Stimulated activated CD4-positive, alpha-beta T cell treated with anti-CD3 and anti-CD28 coated beads, Interleukin-12 subunit alpha, Interleukin-12 subunit beta, amount 100 ng/mL, for 4 hours (primary cell): ENCODE measurements around the gene CCT3.

Experiments used
- DNase-seq: peaks from one replicate; pipeline ENCODE4 v3.0.0-alpha.2; 2020

Gene CCT3

GRCh38 chr1:156276532-156276931 lies 61.6 kb downstream of the CCT3 start:
- DNase-seq = no peak

DNA sequence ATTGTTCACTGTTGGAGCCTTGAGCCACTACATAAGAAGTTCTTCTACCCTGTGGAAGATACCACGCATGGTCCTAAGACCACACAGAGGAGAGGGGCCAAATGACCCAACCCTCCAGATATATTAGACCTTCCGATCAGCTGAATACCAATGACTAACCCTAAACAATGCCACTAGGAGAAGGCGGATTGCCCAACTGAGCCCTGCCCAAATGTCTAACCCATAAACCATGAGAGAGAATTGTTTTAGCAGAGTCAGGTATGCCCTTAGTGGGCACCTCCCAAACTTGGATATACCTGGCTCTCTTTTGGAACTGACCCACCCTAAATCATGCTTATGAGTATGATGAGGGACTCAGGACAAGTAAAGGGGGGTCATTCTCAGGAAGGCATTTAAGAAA lies 67.8 kb downstream of the CCT3 start:
- no peak for DNase-seq

- no peak for DNase-seq
Observed at GRCh38 chr1:156268336-156268735, 69.8 kb downstream of the CCT3 start.

DNA sequence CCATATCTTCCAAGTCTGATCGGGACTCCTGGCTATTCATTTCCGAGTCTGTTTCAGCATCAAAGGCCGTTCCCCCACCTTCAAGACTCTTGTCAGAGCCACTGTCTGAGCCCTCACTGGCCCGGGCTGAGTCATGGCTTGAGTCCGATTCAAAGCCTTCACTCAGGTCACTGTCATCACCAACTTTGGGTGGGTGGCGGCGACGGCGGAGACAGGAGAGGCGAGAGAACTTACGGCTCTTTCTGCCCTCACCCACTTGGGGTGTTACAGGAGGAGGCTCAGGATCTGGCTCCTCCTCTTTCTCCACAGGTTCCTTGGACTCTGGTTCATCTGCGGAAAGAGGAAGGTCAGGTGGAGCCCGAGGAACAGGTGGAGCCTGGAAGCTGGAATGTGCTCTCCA lies 72.0 kb downstream of the CCT3 start:
- DNase-seq = no peak

- DNase-seq = no peak
Observed at GRCh38 chr1:156263288-156263655, 74.8 kb downstream of the CCT3 start.

- no peak for DNase-seq
Observed at GRCh38 chr1:156262461-156263287, 75.4 kb downstream of the CCT3 start.

DNA sequence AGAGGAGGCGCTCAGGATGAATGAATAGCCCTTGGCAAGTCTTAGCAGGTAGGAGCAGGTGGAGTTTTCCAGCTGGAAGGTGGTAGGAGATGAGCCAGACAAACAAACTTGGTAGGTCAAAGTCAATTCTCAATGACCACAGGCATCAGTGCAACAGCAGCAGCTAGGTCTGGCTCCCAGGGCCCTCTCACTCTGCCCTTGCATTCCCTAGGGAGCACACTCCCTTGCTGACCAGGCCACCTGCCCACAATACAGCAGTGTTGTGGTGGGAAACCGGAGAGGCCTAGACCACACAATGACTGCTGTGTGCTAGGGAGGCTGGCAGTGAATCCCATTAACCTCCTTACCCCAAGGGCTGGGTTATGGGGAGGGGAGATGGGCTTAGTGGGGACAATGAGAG lies 77.2 kb downstream of the CCT3 start:
- no peak for DNase-seq

DNA sequence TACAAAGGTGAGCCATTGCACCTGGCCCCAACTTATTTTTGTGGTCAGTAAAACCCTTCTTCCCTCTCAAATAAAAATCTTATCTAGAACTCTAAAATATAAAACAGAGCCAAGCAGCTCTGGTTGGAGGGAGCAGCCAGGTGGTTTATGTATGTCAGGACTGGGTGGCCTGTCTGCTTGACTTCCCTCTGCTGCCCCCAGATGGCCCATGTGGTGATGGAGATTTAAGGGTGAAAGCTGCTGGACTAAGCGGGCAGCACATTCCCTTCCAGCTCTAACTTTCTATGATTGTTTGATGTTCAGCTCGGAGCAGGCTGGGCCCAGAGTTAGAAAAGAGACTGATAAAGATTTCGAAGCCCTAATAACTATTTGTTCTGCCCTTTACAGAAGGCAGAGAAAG lies 78.3 kb downstream of the CCT3 start:
- no peak for DNase-seq
